GM12801 (cell line): Measurements from ENCODE around the gene ACTN4.

Source experiments
- TF ChIP-seq, protein P1 (sequence below): IDR thresholded peaks from one replicate; pipeline ENCODE4 v1.5.1; 2011; ENCODE audit warnings: control low read depth; ENCODE audit not compliant: insufficient read length; ENCODE audit errors: extremely low read depth

ACTN4 gene

DNA sequence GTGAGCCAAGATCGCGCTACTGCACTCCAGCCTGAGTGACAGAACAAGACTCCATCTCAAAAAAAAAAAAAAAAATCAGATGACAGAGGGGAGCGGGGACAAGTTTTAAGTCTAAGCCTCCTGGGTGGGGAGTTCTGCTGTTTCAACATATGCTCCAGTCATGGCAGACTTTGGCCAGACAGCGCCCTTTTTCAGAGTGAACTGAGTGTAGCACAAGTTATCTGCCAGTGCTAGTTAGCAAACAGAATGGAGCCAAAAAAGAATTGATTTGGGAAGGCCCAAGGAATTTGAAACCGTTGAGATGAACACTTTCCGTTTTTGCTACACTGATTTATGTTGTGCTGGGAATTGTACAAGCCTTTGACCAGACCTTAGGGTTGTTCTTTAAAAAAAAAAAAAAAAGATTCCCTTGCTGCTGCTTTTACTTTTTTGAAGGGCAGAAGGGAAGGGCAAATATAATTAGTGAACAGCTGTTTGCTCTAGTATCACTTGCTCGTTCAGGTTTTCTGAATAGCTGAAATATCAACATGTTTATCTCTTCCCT is 5.7 kb downstream of the ACTN4 start:
- TF ChIP-seq, protein P1, sequence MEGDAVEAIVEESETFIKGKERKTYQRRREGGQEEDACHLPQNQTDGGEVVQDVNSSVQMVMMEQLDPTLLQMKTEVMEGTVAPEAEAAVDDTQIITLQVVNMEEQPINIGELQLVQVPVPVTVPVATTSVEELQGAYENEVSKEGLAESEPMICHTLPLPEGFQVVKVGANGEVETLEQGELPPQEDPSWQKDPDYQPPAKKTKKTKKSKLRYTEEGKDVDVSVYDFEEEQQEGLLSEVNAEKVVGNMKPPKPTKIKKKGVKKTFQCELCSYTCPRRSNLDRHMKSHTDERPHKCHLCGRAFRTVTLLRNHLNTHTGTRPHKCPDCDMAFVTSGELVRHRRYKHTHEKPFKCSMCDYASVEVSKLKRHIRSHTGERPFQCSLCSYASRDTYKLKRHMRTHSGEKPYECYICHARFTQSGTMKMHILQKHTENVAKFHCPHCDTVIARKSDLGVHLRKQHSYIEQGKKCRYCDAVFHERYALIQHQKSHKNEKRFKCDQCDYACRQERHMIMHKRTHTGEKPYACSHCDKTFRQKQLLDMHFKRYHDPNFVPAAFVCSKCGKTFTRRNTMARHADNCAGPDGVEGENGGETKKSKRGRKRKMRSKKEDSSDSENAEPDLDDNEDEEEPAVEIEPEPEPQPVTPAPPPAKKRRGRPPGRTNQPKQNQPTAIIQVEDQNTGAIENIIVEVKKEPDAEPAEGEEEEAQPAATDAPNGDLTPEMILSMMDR, result no peak

- TF ChIP-seq, protein P1, result no peak
Observed at GRCh38 chr19:38654628-38655055, 7.2 kb downstream of the ACTN4 start.

DNA sequence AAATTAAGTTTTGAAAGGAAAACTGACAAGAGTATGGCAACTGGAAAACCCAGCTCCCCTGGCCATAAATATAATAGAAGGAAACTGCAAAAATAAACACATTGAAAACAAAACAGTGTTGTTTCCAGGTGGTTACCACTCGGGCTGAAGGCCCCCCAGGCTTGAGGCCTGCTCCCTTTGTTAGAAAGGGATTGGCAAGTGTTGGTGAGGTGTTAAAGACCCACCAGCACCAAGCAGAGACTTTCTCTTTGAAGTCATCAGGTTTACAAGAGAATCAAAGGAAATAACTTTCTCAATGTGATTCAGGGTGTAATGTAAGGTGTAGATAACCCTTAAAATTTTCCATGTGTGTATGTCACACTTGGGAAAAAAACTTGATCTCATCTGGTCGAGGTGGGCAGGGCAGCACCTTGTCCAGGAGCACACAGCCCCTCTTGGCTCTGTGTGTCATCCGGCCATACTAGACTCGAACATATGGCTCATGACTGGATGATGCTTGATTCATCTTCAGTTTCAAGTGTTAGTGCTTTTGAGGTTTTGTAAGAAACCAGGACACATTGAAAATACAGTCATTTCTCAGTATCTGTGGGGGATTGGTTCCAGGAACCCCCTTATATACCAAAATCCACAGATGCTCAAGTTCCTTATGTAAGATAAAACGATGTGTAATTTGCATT is 7.8 kb downstream of the ACTN4 start:
- TF ChIP-seq, protein P1, result no peak

GRCh38 chr19:38656171-38656981 is 8.9 kb downstream of the ACTN4 start:
- TF ChIP-seq, protein P1, result no peak

DNA sequence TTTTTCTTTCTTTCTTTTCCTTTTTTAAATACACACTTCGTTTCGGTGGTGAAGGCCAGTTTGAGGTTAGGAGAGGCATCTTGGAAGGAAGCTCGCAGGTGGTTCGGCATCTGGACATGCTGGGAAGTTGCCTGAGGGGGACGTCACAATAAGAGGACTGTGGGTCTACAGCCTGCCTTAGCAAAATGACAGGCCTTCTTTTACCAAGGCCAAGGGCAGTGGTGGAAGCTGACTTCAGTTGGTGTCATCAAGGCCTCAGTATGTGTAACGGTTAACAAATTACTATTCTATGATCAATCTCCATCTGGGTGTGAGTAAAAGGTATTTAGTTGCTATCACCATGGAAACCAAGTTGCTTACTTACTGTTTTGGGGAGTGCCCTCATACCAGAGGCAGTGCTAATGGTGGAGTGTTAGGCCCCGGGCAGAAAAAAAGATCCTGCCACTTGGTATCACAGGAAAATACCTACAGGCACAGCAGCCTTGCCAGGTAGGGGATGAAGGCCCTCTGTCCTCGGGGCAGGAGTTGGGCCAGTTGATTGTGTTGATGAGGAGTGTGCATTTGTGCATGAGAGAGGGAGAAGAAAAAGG is 10.3 kb downstream of the ACTN4 start:
- TF ChIP-seq, protein P1, result no peak

DNA sequence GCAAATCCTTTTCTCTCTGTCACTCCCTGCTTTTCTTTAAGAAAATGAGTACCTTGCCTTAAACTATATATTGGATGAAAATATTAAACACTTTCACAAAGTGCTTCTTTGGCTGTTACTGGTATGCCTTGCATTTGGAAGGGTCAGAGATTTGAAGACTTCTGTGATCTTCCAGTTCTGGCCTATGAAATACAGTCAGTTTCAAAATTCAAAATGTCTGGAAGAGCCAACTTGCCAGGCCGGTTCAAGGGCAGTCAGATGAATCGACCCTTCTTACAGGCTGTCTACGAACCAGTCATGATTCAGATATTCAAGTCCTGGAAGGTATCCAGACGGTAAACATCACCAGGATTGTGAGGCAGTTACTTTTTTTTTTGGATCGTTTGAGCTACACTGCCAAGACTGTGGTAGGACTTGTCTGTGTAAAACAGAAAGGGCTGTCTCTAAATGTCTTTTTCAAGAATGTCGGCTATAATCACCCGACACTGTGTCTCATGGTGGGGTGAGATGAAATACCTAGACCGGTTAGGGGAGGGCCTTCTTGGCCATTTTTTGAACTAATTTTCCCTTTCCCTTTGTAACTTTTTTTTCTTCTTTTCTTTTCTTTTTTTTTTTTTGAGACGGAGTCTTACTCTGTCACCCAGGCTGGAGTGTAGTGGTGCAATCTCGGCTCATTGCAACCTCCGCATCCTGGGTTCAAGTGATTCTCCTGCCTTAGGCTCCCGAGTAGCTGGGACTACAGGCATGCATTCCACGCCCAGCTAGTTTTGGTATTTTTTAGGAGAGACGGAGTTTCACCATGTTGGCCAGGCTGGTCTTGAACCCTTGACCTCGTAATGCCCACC is 11.2 kb downstream of the ACTN4 start:
- TF ChIP-seq, protein P1, result no peak
